HEK293 (cell line): ENCODE results near the gene TMEM185B.

Source experiments
- SP2 ChIP-seq: fragments of 450-650 bp; formaldehyde crosslinking; IDR thresholded peaks from 2 replicates; pipeline ENCODE4 v1.5.1; 2016; ENCODE audit warnings: missing biosample characterization, missing genetic modification characterization
- TCF7L2 ChIP-seq: IDR thresholded peaks from 2 replicates; pipeline ENCODE4 v1.6.1; 2011; ENCODE audit warnings: low read depth, mild to moderate bottlenecking, inconsistent platforms, low read length, moderate library complexity, borderline replicate concordance
- ZBTB17 ChIP-seq: fragments of 450-650 bp; formaldehyde crosslinking; IDR thresholded peaks from 2 replicates; pipeline ENCODE4 v1.5.1; 2016; ENCODE audit warnings: missing biosample characterization, missing genetic modification characterization
- ZNF274 ChIP-seq, 2 experiments: fragments of 200-500 bp in 1 of 2; fragments of 450-650 bp in 1 of 2; sonication (Bioruptor generic) in 1 of 2; formaldehyde crosslinking in 1 of 2; IDR thresholded peaks; 2 replicates each; pipeline versions ENCODE4 v1.5.1 to v1.6.1; 2014 to 2016; ENCODE audit warnings: borderline replicate concordance in 1 of 2, inconsistent platforms in 1 of 2, low read length in 1 of 2, missing biosample characterization in 1 of 2, missing genetic modification characterization in 1 of 2
- TF ChIP-seq, protein P1 (sequence below): fragments of 450-650 bp; formaldehyde crosslinking; IDR thresholded peaks from 2 replicates; pipeline ENCODE4 v1.5.1; 2016; ENCODE audit warnings: missing biosample characterization, missing genetic modification characterization

DNA sequence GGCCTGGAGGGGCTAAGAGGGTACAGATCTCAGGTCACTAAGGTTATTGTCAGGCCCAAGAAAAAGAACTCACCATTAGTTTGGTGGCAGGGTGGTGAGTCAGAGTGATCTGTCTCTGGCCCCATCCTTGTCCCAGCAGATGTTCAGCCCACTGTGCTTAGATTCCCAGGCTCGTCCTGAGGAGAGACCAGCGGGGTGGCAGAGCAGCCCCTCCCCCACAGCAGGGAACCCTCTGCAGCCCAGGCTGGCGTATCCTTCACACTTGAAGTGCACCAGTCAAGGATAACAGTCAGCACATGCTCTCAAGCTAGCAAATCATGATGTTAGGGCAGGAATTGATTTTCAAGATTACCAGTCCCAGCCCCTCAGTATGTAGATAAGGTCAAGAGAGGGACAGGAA, 43.1 kb downstream of the TMEM185B start:
- TF ChIP-seq, protein P1, sequence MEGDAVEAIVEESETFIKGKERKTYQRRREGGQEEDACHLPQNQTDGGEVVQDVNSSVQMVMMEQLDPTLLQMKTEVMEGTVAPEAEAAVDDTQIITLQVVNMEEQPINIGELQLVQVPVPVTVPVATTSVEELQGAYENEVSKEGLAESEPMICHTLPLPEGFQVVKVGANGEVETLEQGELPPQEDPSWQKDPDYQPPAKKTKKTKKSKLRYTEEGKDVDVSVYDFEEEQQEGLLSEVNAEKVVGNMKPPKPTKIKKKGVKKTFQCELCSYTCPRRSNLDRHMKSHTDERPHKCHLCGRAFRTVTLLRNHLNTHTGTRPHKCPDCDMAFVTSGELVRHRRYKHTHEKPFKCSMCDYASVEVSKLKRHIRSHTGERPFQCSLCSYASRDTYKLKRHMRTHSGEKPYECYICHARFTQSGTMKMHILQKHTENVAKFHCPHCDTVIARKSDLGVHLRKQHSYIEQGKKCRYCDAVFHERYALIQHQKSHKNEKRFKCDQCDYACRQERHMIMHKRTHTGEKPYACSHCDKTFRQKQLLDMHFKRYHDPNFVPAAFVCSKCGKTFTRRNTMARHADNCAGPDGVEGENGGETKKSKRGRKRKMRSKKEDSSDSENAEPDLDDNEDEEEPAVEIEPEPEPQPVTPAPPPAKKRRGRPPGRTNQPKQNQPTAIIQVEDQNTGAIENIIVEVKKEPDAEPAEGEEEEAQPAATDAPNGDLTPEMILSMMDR (tag by site-specific recombination) = no peak
- no peak for TF ChIP-seq TCF7L2
- no peak for TF ChIP-seq ZNF274 (IDR thresholded peaks at IDR 0.05; ENCODE audit: low read length)
- TF ChIP-seq ZNF274 (tag by site-specific recombination; IDR thresholded peaks at IDR 0.05; ENCODE audit: borderline replicate concordance) = no peak
- no peak for TF ChIP-seq SP2
- no peak for TF ChIP-seq ZBTB17 (tag by site-specific recombination)
